ENCODE data around the gene SHC2.
"Not testable (repeated sequence)": the region's sequence is repeated elsewhere in the genome, so short reads cannot be mapped to it uniquely, and the experiment has no call there.

SHC2 gene

GRCh38 chr19:468587-469256 is 7.9 kb upstream of the SHC2 start:
- DNase-seq = no peak

GRCh38 chr19:467554-467953 is 6.7 kb upstream of the SHC2 start:
- no peak for DNase-seq

GRCh38 chr19:465056-465816 is 4.4 kb upstream of the SHC2 start:
- no peak for DNase-seq

GRCh38 chr19:464208-464545 is 3.3 kb upstream of the SHC2 start:
- DNase-seq = no peak

- DNase-seq = no peak
Observed at GRCh38 chr19:463483-464207, 2.8 kb upstream of the SHC2 start.

GRCh38 chr19:461721-462551 is 1.1 kb upstream of the SHC2 start:
- no peak for DNase-seq

GRCh38 chr19:459724-460511 is 915 bp downstream of the SHC2 start:
- no peak for DNase-seq

GRCh38 chr19:458091-459042 is 2.5 kb downstream of the SHC2 start:
- DNase-seq = no peak

GRCh38 chr19:457636-458035 is 3.2 kb downstream of the SHC2 start:
- no peak for DNase-seq

GRCh38 chr19:456547-457110 is 4.2 kb downstream of the SHC2 start:
- DNase-seq = no peak

- DNase-seq = no peak
Observed at GRCh38 chr19:455851-456546, 4.8 kb downstream of the SHC2 start.

GRCh38 chr19:455031-455705 is 5.7 kb downstream of the SHC2 start:
- DNase-seq = no peak

- no peak for DNase-seq
Observed at GRCh38 chr19:453606-454005, 7.2 kb downstream of the SHC2 start.

GRCh38 chr19:452829-453228 is 8.0 kb downstream of the SHC2 start:
- no peak for DNase-seq

GRCh38 chr19:450912-451481 is 9.8 kb downstream of the SHC2 start:
- not testable (repeated sequence) for DNase-seq

GRCh38 chr19:449916-450315 is 10.9 kb downstream of the SHC2 start:
- DNase-seq = no peak

GRCh38 chr19:447816-448560 is 12.8 kb downstream of the SHC2 start:
- DNase-seq = no peak

- no peak for DNase-seq
Observed at GRCh38 chr19:447064-447426, 13.8 kb downstream of the SHC2 start.

Measured in CD4-positive, alpha-beta T cell treated with Interferon gamma for 1 hour (primary cell).